GM21619 (cell line): ENCODE results near the gene ANKS6.

ENCODE experiments used
- ATAC-seq: cut with Tn5 transposase; IDR thresholded peaks from one replicate; pipeline ENCODE4 v1.9.1; 2021; ENCODE audit not compliant: unreplicated experiment

ANKS6 gene

DNA sequence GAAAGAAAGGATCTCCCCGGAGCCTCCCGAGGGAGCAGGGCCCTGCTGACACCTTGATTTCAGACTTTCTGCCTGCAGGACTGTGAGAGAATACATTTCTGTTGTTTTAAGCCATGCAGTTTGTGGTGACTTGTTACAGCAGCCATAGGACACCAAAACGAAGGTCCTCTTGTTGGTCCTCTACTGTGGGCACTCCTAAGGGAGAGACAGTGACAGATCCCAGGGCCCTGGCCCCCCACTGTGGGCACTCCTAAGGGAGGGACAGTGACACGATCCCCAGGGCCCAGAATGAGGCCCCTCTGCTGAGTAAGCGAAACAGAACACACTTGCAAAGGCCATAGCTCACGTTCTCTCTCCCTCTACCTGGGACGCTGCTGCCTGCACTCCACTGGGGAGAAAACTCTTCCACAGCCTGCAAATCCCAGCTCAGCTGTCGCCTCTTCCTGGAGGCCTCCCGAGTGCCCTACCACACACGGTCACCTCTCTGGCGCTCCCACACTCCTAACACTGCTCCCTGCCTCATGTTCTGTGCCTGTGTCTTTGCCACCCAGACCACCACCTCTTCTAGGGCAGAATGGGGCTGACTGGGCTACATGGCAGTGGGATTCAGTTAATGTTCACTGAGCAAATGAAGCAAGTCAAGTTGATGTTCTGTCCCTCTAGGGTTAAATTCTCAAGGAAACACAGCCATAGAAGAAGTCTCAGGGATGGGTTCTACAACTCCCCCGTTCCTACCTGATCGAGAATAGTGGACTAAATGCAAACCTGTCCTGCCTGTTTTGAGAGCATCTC lies 23.8 kb downstream of the ANKS6 start:
- ATAC-seq = no peak

GRCh38 chr9:98771209-98771874 lies 25.0 kb downstream of the ANKS6 start:
- ATAC-seq = no peak

DNA sequence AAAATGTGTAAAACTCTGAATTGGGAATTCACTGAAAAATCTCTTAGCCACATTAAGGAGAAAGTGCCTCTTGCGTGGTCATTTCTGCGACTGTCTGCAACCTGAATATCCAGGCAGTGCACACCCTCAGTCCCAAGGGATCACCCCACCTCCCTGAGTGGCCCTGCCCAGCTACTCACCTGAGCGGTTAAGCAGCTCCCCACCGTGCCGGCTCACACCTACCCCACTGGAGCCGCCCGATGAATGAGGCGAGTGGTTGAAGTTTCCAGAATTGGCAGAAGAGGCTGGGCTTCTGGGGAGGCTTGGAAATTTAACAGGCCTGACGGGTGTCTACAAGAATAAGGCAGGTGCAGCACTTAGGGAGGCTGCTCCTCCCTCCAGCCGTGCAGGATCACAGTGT lies 25.6 kb downstream of the ANKS6 start:
- no peak for ATAC-seq

GRCh38 chr9:98768344-98768743 lies 28.0 kb downstream of the ANKS6 start:
- ATAC-seq = no peak

- no peak for ATAC-seq
These were observed 28.4 kb downstream of the ANKS6 start for GRCh38 chr9:98767915-98768314.

GRCh38 chr9:98767196-98767595 lies 29.2 kb downstream of the ANKS6 start:
- no peak for ATAC-seq

- no peak for ATAC-seq
These were observed 29.8 kb downstream of the ANKS6 start for GRCh38 chr9:98766586-98766985.

DNA sequence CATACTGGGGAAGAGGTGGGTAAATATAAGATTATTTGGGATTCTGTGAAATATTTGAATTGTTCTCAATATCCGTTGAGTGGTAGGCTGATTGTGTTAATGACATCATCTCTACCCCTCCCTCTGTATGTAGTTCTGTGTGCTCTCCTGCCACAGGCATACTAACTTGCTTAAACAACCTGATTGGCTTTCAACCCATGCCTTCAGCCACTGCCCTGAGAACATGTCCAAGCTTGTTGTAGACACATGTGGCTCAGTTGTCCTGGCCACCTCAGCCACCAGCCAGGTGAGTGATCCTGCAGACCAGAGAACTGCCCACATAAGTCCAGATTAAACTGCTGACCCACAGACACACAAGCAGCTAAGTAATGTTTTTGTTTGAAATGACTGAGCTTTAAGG lies 31.1 kb downstream of the ANKS6 start:
- ATAC-seq = no peak

- no peak for ATAC-seq
These were observed 32.2 kb downstream of the ANKS6 start for GRCh38 chr9:98763986-98764745.

- ATAC-seq = no peak
These were observed 36.1 kb downstream of the ANKS6 start for GRCh38 chr9:98760231-98760630.

GRCh38 chr9:98755006-98755618 lies 41.2 kb downstream of the ANKS6 start:
- no peak for ATAC-seq

- ATAC-seq = no peak
These were observed 45.1 kb downstream of the ANKS6 start for GRCh38 chr9:98751210-98751609.

DNA sequence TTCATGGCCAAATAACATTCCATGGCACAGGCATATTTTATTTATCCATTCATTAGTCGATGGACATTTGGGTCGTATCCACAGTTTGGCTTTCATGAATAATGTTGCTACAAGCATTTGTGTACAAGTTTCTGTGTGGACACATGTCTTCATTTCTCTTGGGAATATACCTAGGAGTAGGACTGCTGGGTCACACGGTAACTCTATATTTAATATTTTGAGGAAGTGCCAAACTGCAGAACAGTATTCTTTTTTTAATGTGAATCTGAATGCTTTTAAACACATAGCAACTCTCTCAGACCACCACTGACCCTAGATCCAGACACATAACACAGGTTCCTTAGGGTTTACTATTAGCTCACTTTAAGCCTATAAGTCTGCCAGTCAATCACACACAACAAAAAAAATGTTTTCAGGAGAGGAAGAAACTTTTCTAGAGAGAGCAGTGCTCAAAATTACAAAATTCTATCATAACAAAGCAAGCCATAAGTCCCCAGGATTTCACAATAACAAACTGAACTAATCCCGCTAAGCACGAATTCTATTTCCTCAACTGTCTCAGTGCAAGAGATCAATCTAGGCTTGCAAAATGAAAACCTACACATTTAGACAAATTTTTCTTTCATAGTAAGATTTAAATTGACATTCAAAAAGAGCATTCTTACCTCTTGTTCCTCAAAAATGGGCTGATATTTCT lies 45.8 kb downstream of the ANKS6 start:
- no peak for ATAC-seq

DNA sequence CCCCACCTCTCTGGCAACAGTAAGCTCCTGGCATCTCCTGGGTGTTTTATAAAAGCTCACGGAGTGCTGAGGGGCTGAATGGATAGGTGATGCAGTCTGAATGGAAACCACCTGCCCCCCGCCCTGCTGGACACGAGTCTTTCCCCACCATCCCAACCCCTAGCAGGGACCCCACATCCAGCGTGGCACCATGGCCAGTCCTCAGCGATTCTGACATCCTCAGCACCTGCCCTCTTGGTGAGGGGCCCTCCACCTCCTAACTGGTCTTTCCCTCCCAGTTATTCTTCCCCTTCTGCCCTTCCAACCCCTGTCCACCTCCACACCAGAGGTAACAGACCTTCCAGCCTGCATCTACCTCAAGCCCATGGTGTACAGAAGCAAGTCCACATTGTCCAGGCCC lies 48.9 kb downstream of the ANKS6 start:
- no peak for ATAC-seq

DNA sequence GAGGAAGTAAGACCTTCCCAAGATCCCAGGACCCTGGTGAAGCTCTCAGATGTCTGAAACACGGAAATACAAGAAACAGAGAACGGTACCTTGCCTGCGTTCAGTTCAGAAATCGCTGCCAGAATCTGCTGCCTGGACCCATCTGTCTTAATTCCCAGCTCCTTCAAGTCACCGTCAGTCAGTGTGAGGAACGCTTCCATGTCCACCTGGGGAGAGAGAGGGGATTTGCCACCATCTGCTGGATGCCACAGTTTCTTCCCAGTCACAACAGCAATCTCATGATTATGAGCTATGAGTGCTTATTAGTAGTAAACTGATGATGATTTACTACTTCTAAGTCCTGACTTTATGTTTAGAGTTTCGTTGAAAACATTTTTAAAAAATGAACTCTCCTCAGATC lies 50.9 kb downstream of the ANKS6 start:
- no peak for ATAC-seq

- no peak for ATAC-seq
These were observed 52.3 kb downstream of the ANKS6 start for GRCh38 chr9:98743818-98744611.

- no peak for ATAC-seq
These were observed 53.0 kb downstream of the ANKS6 start for GRCh38 chr9:98743329-98743728.

DNA sequence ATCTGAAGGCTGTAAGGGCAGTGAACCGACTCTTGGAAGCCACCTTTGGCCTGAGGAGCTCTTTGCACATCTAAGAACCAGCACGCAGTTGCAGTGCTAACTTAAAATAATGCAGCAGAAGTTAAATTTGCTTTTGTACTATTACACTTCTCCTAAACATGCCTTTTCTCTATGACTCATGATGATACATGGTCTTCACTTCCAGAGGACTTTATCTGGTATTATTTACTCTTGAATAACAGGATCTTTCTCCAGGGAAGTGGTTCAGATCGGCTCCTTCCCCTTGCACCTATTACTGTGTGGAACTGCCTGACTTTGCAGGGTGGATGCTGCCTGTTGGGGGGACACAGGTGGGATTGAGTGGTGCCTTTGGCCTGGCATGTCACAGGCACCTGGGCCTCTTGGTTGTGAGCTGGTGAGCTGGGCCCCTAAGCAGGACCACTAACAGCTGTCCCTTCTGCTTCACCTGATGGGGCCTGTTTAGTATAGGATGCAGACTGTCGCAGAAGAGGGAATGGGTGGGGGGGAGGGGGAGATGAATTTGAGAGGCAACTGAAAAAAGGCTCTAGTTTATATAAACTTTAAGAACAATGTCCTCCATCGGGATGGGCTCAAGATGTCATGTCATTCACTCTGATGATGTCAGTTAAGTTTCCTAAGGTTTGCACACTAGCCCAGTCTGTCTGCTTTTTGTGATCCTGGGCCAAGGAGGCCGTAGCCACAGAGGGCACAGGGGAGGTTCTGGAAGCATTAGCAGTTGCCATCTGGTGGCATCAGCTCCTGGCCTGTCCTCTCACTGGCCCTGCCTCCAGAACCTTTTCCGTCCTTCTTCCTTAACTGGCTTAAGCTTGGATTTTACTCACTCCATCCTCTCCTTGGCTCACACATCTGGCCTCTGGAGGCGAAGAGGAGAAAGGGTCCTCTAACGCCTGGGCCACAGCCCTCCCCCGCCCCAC lies 53.8 kb downstream of the ANKS6 start:
- ATAC-seq = no peak
